HG02610 (cell line): ENCODE data around the gene MDM1.

ENCODE experiments used
- ATAC-seq: cut with Tn5 transposase; IDR thresholded peaks from one replicate; pipeline ENCODE4 v1.9.1; 2021; ENCODE audit warnings: mild to moderate bottlenecking, moderate library complexity; ENCODE audit not compliant: unreplicated experiment

The MDM1 gene

DNA sequence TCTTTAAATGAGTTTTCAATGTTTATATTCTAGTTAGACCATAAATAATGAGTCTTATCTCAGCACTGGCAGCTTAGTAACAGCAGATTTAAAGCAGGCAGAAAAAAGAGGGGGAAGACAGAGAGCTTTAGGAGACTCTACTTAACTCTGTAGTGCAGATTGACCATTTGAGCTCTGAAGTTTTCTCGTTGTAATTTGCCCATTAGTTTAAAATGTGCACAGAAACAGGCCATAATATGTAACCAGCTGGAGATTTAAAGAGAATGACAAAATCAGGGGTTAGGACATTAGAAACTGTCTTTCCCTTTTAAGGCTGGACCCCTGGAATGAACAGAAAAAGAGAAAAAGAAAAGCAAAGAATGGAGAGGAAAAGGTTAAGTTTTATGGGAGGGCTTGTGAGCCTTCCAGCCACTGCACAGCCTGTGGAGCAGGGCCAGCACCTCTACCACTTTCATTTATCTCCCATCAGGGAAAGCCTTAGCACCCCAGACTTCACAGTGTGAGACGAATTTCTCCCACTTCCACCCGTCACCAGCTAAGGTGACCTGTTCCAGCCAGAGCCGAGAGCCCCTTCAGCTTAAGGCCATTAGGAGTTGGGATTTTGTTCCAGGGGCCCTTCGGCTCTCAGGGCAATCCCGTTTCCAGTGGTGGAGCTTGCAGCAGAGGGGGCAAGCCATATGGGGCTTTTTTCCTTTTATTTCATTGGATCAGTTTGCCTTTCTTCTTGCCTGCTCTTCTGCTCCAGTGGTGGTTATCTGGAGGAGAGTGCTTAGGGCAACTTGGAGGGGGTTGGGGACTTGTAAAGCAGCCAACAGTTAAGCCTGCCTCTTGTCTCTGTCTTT lies 86.8 kb downstream of the MDM1 start:
- no peak for ATAC-seq
